HG03521 (cell line): Measurements from ENCODE around the gene ANG.
"Not testable (repeated sequence)": the region's sequence is repeated elsewhere in the genome, so short reads cannot be mapped to it uniquely, and the experiment has no call there.

Experiments
- ATAC-seq: cut with Tn5 transposase; IDR thresholded peaks from one replicate; pipeline ENCODE4 v1.9.1; 2021; ENCODE audit warnings: mild to moderate bottlenecking, moderate library complexity; ENCODE audit not compliant: unreplicated experiment

ANG gene

DNA sequence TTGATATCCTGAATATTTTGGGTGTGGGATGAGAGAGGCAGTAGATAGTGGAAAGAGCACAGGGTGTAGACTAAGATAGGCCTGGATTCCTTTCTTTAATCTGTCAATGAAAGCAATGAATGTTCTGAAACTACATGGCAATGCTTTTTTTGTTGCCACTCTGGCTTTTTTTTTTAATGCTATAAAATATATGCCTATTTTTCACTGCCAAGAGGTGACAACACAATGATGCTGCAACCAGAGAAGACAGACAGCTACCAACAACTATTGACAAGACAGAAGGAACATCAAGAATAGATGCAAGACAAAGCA, 9.4 kb downstream of the ANG start:
- no peak for ATAC-seq

DNA sequence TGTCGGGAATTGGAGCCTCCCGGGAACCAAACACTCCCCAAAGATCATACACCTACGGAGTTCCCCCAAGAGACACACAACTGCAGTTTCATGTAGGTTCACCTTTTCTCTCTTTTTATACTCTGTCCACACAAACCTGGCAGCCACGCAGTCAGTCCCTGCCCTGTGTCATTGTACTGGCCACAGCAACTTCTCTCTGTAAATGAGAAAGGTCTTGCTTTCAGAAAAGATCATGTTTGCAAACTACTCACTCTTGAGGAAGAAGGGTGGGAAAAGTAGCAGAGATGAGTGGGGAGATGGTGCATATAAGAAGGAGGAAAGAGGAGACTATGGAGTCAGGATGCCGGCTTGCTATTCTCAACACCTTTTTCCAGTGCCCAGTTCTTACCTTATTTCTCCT, 10.4 kb downstream of the ANG start:
- ATAC-seq: no peak

DNA sequence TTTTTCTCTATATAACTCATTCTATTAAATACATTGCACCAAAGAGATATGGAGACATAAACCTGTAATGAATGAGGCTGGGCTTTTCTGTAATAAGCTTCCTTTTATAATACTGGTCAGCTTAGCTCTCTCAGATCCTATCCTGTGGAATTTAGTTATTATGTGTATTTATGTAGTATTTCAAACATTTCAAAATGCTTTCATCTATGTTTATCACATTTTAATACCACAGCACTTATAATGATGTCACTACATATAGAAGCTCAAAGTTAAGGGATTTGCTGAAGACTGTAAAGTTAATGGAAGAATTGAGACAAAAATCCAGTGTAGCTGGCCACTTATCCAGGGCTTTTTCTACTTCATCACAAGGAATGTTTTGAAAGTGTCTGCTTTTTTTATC, 11.4 kb downstream of the ANG start:
- no peak for ATAC-seq

DNA sequence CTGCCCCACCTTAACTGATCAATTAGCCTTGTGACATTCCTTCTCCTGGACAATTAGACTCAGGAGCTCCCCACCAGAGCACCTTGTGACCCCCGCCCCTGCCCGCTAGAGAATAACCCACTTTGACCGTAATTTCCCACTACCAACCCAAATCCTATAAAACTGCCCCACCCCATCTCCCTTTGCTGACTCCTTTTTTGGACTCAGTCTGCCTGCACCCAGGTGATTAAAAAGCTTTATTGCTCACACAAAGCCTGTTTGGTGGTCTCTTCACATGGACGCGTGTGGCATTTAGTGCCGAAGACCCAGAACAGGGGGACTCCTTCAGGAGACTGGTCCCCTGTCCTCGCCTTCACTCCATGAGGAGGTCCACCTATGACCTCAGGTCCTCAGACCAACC, 12.4 kb downstream of the ANG start:
- not testable (repeated sequence) for ATAC-seq

DNA sequence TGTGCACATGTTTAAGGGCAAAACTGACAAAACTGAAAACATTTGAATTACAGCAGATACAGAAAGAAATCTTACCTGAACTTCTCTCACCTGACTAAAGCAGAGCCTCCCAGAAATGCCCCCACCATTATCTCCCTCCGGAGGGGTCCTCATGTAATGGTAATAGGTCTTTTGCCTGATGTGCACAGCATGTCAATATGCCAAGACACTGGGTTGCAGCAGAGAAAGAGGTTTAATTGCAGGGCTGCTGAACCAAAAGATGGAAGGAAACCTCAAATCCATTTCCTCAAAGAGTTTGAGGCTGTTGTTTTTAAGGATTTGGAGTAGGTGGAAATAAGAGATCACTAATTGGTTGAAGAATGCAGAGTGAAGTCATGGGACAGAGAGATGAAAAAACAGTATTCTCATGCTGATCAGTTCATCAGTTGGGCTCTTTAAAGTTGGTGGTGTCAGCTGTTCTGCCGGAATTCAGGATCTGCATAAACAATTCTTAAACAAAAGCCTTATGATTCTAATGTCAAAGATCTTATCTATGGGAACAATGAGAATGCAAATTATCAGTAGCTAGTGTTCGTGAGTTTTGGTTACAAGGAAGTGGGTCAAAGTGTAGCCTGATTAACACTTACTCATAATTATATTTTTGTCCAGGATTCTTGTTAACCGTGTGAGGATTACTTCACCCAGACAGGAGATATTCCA, 18.2 kb downstream of the ANG start:
- no peak for ATAC-seq

DNA sequence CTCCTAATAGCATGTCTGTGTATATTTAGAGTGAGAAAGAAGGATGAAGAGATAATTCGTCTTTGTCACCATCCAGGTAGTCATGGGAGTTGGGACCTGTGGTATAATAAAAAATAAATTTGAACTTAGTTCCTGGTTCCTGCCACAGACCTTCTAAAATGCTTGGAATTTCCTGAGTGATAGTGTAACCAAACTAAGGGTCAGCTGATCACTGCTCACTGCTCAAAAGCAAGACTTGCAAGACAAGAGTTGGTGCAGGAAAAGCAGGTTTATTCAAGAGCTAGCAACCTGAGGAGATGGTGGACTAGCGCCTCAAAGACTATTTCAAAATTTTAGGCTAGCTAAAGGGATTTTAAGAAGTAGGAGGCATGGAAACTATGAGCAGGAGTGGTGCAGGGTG, 19.1 kb downstream of the ANG start:
- no peak for ATAC-seq

DNA sequence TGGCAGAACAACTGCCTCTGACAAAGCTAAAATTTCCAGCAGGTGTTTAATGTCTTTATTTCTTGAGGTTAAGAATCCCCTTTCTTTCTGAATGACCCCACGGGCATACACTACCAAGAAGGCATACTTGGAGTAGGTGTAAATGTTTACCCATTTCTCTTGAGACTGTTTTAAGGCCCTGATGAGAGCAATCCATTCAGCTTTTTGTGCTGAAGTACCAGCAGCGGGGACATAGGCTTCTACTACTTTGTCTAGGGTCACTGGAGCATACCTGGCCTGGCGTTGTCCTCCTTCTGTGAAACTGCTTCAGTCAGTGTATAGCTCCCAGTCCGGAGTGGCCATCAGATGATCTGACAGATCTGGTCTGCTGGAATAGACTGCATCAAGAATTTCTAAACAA, 22.7 kb downstream of the ANG start:
- no peak for ATAC-seq

DNA sequence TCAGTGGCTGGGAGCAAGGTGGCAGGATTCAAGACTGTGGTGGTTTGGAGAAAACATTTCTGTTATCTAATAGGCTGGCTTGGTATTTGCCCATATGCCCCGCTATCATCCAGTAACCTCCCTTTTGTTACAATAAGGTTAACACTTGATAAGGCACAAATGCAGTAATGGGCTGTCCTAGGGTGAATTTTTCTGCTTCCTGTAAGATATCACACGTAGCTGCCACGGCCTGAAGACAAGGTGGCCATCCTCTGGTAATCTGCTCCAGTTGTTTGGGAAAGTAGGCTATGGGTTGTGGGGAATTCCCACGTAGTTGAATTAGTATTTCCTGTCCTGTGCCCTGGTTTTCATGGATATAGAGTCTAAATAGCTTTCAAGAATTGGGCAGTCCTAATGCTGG, 23.1 kb downstream of the ANG start:
- ATAC-seq: no peak

DNA sequence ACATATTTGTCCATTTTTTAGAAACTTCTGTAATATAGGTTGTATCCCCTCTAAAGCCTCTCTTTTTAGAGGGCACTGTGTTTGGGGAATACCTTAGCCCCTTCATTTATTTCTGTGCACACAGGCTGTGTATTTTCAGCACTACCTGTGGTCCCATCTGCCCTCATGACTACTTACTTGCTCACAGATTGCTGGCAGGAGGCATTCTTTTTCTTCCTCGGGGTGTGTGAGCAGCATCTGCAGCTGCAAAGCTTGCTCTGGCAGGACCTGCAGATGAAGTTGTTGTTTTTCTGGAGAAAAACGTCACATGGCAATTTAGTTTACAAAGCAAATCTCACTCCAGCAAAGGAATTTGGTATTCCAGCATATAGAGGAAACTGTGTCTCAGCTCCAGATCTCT, 24.3 kb downstream of the ANG start:
- ATAC-seq: no peak

DNA sequence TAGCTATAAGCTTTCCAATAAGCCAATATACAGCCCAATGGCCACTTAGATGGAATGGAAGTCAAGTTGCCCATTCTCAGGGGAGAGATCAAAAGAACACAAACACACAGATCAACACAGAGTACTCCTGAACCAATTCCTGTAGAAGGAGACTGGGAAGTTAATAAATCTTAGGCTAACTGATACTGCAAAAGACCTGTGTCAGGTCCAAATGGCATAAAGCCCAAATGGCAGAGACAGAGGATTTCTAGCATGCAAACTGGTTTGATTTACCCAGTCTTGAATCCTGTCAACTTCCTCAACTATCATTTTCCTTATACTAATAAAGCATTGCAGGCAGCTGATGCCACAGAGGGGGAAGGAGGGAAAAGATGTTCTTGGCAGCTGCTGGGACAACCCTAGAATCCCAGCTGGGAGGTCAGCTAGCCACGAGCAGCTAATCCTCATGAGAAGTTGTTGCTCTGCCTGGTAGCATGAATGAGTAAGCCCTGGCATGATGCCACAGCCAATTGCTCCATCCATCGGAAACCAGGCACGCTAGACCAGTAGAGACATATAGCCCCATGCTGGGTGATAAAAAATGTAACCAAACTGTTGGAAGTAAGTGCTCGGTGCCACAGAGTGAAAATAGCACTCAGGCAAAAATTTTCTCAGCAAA, 26.2 kb downstream of the ANG start:
- no peak for ATAC-seq

DNA sequence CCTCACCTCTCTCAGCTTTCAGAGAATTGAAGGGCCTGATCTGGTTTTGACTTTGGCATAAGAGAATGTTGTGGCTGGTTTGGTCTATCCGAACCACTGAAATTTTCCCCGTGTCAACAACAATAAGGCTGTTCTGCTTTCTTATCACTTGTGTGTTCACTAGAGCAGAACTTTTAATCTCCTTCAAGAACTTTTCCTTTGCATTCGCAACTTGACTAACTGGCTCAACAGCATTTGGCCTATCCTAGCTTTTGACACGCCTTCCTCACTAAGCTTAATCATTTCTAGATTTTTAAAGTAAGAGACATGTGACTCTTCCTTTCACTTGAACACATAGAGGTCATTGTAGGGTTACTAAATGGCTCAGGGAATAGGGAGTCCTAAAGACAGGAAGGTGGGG, 31.2 kb downstream of the ANG start:
- no peak for ATAC-seq

DNA sequence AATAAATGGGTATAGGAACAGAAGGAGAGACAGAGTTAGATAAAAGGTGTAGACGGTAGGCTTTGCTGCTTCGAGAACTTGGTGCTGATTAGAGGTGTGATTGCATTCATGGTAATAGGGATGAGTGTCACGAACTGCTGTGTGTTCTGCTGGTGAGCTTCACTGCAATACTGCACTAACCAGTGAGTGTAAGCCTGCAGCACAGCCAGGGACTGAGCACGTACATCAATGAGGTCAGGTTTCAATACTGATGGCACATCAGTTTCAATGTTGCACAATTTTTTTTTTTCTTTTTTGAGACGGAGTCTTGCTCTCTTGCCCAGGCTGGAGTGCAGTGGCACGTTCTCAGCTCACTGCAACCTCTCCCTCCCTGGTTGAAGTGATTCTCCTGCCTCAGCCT, 32.2 kb downstream of the ANG start:
- ATAC-seq: no peak

DNA sequence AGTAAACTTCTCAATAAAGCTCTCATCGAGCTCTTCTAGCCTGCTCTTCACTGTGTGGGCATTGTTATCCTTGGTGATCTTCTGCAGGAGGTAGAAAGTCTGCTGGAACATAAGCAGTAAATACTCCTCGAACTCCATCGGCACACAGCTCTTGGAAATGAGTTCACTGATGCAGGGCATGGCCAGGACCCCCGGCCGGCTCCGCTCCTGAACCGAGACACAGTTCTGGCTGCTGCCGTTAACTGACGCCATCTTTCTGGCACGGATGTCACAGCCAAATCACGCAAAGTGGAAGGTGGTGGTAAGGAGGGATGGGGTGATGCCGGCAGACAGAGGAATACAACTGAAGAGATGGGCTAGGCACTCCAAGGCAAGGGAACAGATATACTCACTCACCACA, 33.5 kb downstream of the ANG start:
- ATAC-seq: no peak

DNA sequence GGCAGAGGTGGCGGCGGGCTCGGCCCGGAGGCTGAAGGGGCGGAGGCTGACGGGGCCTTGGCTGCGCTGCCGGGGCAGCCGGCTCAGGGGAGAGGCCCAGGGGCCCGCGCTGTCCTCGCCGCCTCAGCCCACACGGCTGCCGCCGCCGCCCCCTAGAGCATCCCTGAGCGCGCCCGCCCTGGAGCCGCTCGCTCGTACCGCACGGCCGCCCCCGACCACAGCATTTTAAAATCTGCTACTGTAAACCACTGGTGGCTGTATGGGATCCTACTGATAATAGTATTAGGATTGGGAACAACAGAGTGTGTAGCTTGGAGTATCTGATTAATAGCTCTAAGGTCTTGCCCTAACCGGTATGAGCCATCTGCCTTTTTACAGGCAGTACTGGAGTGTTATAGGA, 34.9 kb downstream of the ANG start:
- no peak for ATAC-seq

DNA sequence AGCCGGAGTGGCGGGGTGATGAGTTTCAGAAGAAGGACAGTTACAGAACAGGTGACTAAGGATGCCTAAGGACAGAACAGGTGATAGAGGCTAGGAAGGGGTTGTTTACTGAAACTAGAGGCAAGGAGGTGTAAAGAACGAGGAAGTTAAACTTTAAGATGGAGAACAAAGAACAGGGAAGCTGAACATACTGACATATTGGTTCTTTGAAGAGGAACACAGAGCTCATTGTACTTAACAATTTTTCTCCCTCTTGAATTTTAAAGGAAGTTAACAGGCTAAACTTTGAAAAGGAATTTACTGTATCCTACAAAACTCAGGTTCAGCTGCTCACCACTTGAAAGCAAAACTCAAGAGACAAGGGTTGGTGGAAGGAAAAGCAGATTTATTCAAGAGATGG, 37.6 kb downstream of the ANG start:
- not testable (repeated sequence) for ATAC-seq

DNA sequence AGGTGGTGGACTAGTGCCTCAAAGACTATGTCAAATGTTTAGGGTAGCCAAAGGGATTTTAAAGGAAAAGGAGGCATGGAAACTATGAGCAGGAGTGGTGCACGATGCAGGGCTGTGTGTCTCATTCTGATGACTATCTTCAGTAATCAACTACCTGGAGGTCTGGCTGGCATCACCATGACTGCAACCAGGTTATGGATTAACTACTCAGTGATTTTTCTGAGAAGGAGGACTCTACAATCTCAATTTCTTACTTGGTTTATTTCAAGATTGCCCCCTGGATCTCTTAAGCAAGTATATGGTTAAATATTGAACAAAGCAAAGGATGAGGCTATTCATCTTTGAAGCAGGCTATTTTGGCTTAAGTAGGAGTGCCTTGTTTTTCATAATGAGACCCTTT, 38.0 kb downstream of the ANG start:
- no peak for ATAC-seq

DNA sequence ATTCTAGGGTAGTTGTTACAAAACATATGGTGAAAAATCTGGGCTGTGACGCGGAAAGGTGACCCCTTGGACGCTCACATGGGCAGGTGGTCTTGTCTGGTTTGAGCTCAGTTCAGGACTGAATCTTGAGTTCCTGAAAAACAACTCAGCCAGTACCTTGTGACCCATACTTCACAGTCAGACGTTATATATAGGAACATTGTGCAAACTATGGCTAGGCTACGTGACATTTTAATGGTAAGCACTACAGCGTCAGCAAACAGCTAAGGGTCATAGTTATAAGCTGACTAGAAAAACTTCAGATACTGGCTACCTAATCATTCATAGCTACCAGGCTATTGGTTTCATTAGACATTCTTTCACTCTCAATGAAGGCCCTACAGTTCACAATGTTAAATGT, 42.3 kb downstream of the ANG start:
- ATAC-seq: no peak

DNA sequence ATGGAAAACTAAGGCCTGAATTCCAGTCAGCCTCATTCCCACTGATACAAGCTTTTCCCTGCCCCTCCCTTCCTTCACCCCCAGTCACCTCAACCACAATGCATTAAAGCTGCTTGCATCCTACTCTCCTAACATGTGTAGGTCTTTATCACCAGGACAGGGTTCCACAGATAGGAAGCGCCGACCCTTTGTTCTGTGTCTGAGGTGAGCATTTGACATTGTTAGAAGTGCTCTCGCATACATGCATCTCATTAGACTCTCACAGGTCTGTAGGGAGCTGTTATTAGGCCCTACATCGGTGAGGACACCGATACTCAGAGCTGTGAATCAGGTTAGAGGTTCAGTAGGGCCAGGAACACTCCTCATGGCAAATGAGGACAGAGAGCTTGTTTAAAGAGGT, 43.9 kb downstream of the ANG start:
- ATAC-seq: no peak

DNA sequence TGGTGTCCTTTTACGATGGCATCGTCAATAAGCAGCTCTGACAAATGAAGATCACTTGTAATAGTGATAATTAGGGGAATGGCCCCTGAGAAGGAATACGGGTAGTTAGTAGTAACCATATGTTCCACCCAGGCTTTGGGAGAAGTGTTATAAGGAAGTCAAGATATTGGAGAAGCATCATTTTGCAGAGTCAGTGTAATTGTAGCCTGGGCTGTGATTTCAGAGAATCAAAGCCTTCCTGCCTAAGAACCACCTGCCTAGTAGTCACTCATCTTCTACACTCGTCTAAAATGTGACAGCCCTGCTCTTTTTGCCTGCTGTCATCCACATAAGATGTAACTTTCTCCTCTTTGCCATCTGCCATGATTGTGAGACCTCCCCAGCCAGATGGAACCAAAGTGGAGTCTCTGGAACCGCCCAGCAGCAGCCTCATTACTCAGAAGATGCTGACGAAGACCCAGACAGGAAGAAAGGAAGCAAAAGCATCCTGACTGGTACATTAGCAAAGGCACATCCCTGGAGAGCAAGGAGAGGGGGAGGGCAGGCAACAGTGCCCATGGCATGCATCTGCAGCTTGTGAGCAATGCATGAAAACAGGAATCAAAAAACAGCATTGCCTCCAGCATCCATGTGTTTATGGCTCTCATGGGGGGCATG, 44.5 kb downstream of the ANG start:
- no peak for ATAC-seq

DNA sequence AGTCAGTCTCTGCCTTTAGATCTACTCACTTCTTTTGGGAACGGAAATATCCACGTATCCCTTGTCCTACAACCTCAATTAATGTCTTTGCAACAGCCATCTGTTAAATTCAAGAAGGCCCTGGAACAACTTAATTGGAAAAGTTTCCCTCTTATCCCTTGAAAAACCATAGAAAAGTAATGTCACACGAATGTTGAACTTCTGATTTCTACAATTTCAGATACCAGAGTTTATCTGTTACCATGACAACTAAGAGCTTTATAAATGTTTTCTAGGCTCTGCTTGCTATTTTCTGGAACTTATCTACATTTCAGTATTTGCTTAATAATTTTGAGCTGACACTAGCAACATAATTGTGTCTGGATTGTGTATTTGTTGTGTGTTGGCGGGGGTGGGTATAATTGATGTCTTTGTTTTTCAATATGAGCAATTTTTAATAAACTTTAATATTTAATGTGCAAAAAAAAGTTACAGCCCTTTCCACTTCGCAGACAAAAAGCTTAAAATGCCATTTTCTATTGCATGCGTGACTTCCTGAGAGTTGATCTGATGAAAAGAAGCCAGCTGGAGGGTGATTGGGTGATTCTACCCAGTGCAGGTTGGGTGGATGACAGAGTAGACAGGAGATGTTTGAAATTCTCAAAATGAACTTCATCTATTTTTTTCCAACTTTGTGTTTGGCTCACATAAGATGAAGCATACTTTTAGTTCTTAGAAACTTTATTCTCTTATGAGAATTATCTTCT, 45.3 kb downstream of the ANG start:
- ATAC-seq: no peak

DNA sequence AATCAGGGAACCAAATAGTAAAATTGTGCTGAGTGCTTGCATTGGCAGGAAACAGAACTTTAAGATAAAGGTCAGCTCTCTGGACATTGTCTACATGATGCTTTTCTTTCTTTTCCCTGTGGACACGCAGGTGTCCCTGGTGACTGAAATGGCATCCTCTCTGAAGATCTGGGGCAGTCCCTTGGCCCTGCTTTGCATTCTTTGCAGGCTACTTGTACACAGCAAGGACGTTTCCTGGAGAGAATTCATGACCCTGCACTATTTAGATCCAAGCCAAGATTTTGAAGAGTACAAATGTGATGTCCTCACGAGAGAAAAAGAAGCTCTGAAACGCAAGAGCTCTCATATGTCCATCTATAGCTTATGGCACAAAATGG, 45.9 kb downstream of the ANG start:
- ATAC-seq: no peak

DNA sequence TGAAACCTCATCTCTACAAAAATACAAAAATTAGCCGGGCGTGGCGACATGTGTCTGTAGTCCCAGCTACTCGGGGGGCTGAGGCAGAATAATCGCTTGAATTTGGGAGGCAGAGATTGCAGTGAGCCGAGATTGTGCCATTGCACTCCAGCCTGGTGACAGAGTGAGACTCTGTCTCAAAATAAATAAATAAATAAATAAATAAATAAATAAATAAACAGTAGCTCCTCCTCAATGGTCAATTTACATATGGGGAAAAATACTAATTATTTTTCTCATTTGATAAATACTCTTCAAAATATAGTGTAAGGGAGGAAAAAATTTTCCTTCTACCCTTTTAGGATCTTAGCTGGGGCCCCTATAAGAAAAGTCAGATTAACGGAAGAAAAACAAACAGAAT, 49.7 kb downstream of the ANG start:
- ATAC-seq: not testable (repeated sequence)
